Measurements from ENCODE around the gene ABHD4. TPM values are rescaled to one million over a fixed set of nuclear protein-coding genes. Genes with fewer than 3 reads are reported as not detected.
A peak's percentile ranks its signal among the peaks of the same experiment; 100 is the strongest.

Gene ABHD4
- total and polyA plus RNA-seq, 4 donors = 9.0 to 32.9 (median 11.1) TPM

DNA sequence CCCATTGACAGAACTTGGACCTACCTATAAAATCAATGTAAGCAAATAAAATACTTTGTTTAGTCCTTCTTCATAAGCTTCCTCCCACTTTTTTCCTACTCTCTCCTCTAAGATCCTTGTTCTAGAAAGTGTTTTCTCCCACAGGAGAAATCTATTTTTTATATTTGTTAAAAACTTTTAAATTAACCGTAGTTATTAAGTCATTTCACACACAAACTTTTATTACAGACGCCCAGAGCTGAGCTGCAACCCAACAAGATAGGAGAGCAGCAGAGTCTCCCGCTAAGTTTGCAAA is 36.8 kb upstream of the ABHD4 start:
- no peak overlapping the region for H3K9ac ChIP-seq (ENCODE audit: low read depth in 1 of 2, low read length in 2 of 2)
- H3K4me3 ChIP-seq (ENCODE audit: low read depth in 1 of 3, low read length in 3 of 3) = no peak overlapping the region
- H3K27me3 ChIP-seq (ENCODE audit: control insufficient read depth in 4 of 4, insufficient read depth in 4 of 4, low read length in 3 of 4) = no peaks in the 10 kb centered on the region
- H3K27ac ChIP-seq (ENCODE audit: low read depth in 1 of 2, low read length in 2 of 2) = peak overlapping the region; percentile 20 to 55
- DNase-seq (ENCODE audit: low spot score) = no peak
- no peaks in the 10 kb centered on the region for H3K9me3 ChIP-seq (ENCODE audit: control insufficient read depth in 4 of 4, low read length in 3 of 4)
- WGBS = 34% methylated on average over 3 of the region's 3 CpGs
- H3K4me1 ChIP-seq (ENCODE audit: control insufficient read depth in 4 of 4, insufficient read depth in 4 of 4, low read length in 3 of 4) = peaks cover 5 to 22% (median 14%) of the 10 kb centered on the region in 4 donors
- H3K36me3 ChIP-seq (ENCODE audit: control insufficient read depth in 4 of 4, insufficient read depth in 3 of 4, low read depth in 1 of 4, low read length in 3 of 4) = peaks cover 3 to 27% (median 17%) of the 10 kb centered on the region in 4 donors
- TF ChIP-seq HNF4A (conservative IDR thresholded peaks at IDR 0.05) (no peak), NR2F2 (IDR thresholded peaks at IDR 0.05) (peak; percentile 5), CTCF (IDR thresholded peaks at IDR 0.05; ENCODE audit: low read depth, low read length, missing input control) (no peak)

DNA sequence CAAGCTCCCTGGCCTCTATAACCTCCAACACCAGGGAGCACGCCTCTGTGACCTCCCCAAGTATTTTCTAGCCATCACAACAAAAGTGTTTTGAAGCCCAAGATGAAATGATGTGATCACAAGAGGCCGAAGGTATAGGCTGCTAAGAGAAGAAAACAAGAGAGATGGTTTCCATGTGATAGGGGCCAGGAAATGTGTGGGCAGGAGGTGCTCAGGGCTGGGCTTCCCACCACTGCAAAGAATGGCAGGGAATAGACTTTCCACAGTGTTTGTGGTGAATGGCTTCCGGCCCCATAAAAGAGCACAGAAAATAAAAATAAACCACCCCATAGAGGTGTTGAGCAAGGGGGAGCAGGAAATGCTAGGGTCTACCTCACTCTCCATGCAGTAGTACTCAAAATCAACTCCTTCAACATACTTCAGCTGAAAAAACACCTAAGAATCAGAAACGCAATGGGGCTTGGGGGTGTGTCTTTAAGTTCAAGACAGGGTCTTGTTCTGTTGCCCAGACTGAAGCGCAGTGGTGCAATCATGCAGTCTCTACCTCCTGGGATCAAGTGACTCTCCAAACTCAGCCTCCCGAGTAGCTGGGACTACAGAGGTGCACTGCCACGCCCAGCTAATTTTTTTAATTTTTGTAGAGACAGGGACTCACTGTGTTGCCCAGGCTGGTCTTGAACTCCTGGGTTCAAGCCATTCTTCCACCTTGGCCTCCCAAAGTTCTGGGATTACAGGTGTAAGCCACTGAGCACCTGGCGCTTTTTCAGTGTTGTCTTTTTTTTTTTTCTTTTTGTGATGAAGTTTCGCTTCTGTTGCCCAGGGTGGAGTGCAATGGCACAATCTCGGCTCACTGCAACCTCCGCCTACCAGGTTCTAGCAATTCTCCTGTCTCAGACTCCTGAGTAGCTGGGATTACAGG is 36.2 kb upstream of the ABHD4 start:
- Histone ChIP-seq H3K4me1 (ENCODE audit: control insufficient read depth in 4 of 4, insufficient read depth in 4 of 4, low read length in 3 of 4) (peaks cover 5 to 19% (median 12%) of the 10 kb centered on the region in 4 donors), H3K9me3 (ENCODE audit: control insufficient read depth in 4 of 4, low read length in 3 of 4) (no peaks in the 10 kb centered on the region), H3K9ac (ENCODE audit: low read depth in 1 of 2, low read length in 2 of 2) (no peak overlapping the region), H3K4me3 (ENCODE audit: low read depth in 1 of 3, low read length in 3 of 3) (no peak overlapping the region), H3K36me3 (ENCODE audit: control insufficient read depth in 4 of 4, insufficient read depth in 3 of 4, low read depth in 1 of 4, low read length in 3 of 4) (peaks cover 3 to 27% (median 17%) of the 10 kb centered on the region in 4 donors), H3K27me3 (ENCODE audit: control insufficient read depth in 4 of 4, insufficient read depth in 4 of 4, low read length in 3 of 4) (no peaks in the 10 kb centered on the region), H3K27ac (ENCODE audit: low read depth in 1 of 2, low read length in 2 of 2) (no peak overlapping the region)
- TF ChIP-seq YY1 (IDR thresholded peaks at IDR 0.05) = no peak
- no peak for TF ChIP-seq SP1 (IDR thresholded peaks at IDR 0.05)
- no peak for TF ChIP-seq HNF4A (conservative IDR thresholded peaks at IDR 0.05)
- TF ChIP-seq EGR1 (IDR thresholded peaks at IDR 0.05; ENCODE audit: low read depth in 2 of 2) = no peak
- no peak for TF ChIP-seq FOXA1 (IDR thresholded peaks at IDR 0.05)
- TF ChIP-seq NR2F2 (IDR thresholded peaks at IDR 0.05) = no peak
- TF ChIP-seq, protein P1, sequence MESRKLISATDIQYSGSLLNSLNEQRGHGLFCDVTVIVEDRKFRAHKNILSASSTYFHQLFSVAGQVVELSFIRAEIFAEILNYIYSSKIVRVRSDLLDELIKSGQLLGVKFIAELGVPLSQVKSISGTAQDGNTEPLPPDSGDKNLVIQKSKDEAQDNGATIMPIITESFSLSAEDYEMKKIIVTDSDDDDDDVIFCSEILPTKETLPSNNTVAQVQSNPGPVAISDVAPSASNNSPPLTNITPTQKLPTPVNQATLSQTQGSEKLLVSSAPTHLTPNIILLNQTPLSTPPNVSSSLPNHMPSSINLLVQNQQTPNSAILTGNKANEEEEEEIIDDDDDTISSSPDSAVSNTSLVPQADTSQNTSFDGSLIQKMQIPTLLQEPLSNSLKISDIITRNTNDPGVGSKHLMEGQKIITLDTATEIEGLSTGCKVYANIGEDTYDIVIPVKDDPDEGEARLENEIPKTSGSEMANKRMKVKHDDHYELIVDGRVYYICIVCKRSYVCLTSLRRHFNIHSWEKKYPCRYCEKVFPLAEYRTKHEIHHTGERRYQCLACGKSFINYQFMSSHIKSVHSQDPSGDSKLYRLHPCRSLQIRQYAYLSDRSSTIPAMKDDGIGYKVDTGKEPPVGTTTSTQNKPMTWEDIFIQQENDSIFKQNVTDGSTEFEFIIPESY (IDR thresholded peaks at IDR 0.05) = no peak
- TF ChIP-seq CTCF (IDR thresholded peaks at IDR 0.05; ENCODE audit: low read depth, low read length, missing input control) = no peak
- TF ChIP-seq RXRA (IDR thresholded peaks at IDR 0.05) = no peak
- TF ChIP-seq, protein P2, sequence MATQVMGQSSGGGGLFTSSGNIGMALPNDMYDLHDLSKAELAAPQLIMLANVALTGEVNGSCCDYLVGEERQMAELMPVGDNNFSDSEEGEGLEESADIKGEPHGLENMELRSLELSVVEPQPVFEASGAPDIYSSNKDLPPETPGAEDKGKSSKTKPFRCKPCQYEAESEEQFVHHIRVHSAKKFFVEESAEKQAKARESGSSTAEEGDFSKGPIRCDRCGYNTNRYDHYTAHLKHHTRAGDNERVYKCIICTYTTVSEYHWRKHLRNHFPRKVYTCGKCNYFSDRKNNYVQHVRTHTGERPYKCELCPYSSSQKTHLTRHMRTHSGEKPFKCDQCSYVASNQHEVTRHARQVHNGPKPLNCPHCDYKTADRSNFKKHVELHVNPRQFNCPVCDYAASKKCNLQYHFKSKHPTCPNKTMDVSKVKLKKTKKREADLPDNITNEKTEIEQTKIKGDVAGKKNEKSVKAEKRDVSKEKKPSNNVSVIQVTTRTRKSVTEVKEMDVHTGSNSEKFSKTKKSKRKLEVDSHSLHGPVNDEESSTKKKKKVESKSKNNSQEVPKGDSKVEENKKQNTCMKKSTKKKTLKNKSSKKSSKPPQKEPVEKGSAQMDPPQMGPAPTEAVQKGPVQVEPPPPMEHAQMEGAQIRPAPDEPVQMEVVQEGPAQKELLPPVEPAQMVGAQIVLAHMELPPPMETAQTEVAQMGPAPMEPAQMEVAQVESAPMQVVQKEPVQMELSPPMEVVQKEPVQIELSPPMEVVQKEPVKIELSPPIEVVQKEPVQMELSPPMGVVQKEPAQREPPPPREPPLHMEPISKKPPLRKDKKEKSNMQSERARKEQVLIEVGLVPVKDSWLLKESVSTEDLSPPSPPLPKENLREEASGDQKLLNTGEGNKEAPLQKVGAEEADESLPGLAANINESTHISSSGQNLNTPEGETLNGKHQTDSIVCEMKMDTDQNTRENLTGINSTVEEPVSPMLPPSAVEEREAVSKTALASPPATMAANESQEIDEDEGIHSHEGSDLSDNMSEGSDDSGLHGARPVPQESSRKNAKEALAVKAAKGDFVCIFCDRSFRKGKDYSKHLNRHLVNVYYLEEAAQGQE (IDR thresholded peaks at IDR 0.05) = no peak
- no peak for TF ChIP-seq FOXA2 (IDR thresholded peaks at IDR 0.05)
- no peak for TF ChIP-seq TAF1 (conservative IDR thresholded peaks at IDR 0.05)
- TF ChIP-seq JUND (IDR thresholded peaks at IDR 0.05) = no peak
- no peak for TF ChIP-seq ATF3 (IDR thresholded peaks at IDR 0.05)
- no peak for TF ChIP-seq RAD21 (IDR thresholded peaks at IDR 0.05)
- TF ChIP-seq HNF4G (IDR thresholded peaks at IDR 0.05) = no peak
- TF ChIP-seq, protein P3, sequence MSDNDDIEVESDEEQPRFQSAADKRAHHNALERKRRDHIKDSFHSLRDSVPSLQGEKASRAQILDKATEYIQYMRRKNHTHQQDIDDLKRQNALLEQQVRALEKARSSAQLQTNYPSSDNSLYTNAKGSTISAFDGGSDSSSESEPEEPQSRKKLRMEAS (IDR thresholded peaks at IDR 0.05) = no peak
- no peak for TF ChIP-seq GABPA (IDR thresholded peaks at IDR 0.05 in 1 of 2, conservative IDR thresholded peaks at IDR 0.05 in 1 of 2)
- WGBS = 71% methylated on average over 11 of the region's 11 CpGs
- DNase-seq (ENCODE audit: low spot score) = no peak

Data from liver (tissue), 9 donors.